Nephron (organoid): ENCODE data around the gene BAIAP2L2.
A peak's percentile ranks its signal among the peaks of the same experiment; 100 is the strongest.

Experiments used
- H3K27ac Mint-ChIP-seq, 3 experiments: 2 replicates each; pipeline ENCODE4 v1.8.0; 2020; ENCODE audit warnings: mixed read lengths in 3 of 3, mild to moderate bottlenecking in 2 of 3, moderate library complexity in 1 of 3
- H3K27me3 Mint-ChIP-seq: 2 replicates; pipeline ENCODE4 v1.8.0; 2021; ENCODE audit warnings: low read depth, mild to moderate bottlenecking, moderate library complexity, mixed read lengths
- H3K36me3 Mint-ChIP-seq: 2 replicates; pipeline ENCODE4 v1.8.0; 2020; ENCODE audit warnings: low read depth, mixed read lengths
- H3K4me1 Mint-ChIP-seq: 2 replicates; pipeline ENCODE4 v1.8.0; 2020; ENCODE audit warnings: mixed read lengths
- H3K4me3 Mint-ChIP-seq, 3 experiments: 2 replicates each; pipeline ENCODE4 v1.8.0; 2020; ENCODE audit warnings: mild to moderate bottlenecking in 3 of 3, mixed read lengths in 3 of 3, moderate library complexity in 2 of 3
- H3K9me3 Mint-ChIP-seq: 2 replicates; pipeline ENCODE4 v1.8.0; 2020; ENCODE audit warnings: mixed read lengths
- TF ChIP-seq, protein P1 (sequence below), 3 experiments: fragments of 200-600 bp; sonication (generic); IDR thresholded peaks; one replicate each; pipeline ENCODE4 v1.5.0; 2021; ENCODE audit warnings: antibody characterized with exemption in 3 of 3; ENCODE audit not compliant: unreplicated experiment in 3 of 3

BAIAP2L2 gene

DNA sequence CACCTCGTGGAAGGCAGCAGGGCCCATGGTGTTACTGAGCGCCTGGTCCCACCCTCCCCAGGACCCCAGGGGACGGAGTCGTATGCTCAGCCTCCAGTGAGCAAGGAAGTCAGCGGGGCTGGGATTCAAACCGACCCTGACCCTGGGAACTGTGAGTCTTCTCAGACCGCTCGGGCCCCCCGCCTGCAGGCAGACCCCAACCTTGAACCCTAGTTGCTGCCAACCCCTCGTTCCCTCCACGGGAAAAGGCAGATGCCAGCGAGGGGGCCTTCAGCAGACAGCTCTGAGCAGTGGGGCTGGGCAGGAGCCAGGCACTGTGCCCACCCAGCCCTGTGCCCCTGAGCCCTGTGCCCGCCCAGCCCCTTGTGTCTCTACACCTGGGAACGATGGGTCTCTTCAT lies 32.9 kb downstream of the BAIAP2L2 start:
- peaks cover 8% of the 10 kb centered on the region for H3K27me3 Mint-ChIP-seq
- no peak overlapping the region for H3K4me3 Mint-ChIP-seq
- H3K9me3 Mint-ChIP-seq, result no peaks in the 10 kb centered on the region
- TF ChIP-seq, protein P1, sequence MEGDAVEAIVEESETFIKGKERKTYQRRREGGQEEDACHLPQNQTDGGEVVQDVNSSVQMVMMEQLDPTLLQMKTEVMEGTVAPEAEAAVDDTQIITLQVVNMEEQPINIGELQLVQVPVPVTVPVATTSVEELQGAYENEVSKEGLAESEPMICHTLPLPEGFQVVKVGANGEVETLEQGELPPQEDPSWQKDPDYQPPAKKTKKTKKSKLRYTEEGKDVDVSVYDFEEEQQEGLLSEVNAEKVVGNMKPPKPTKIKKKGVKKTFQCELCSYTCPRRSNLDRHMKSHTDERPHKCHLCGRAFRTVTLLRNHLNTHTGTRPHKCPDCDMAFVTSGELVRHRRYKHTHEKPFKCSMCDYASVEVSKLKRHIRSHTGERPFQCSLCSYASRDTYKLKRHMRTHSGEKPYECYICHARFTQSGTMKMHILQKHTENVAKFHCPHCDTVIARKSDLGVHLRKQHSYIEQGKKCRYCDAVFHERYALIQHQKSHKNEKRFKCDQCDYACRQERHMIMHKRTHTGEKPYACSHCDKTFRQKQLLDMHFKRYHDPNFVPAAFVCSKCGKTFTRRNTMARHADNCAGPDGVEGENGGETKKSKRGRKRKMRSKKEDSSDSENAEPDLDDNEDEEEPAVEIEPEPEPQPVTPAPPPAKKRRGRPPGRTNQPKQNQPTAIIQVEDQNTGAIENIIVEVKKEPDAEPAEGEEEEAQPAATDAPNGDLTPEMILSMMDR (IDR thresholded peaks at IDR 0.05; ENCODE audit: unreplicated experiment in 3 of 3), result no peak
- peaks cover 4% of the 10 kb centered on the region for H3K36me3 Mint-ChIP-seq
- no peak overlapping the region for H3K27ac Mint-ChIP-seq
- no peaks in the 10 kb centered on the region for H3K4me1 Mint-ChIP-seq

DNA sequence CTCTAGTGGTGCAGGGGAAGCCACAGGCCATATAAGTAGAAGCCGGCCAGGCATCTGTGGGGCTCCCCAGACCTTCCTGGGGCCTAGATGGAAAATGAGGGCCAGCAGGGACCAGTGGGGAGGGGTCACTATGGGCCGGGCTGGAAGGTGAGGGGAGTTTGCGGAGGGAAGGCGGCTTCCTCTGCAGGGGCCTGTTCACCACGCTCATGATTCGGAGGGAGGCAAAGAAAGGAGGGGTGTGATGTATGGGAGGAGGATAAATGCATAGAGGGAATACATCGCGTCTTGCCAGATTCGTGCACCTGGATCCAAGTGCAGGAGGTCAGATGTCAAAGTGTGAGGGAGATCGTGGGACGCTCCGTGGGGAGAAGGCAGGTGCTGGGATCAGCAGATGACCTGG lies 33.4 kb downstream of the BAIAP2L2 start:
- peaks cover 8% of the 10 kb centered on the region for H3K36me3 Mint-ChIP-seq
- no peaks in the 10 kb centered on the region for H3K9me3 Mint-ChIP-seq
- no peak overlapping the region for H3K4me3 Mint-ChIP-seq
- TF ChIP-seq, protein P1 (IDR thresholded peaks at IDR 0.05; ENCODE audit: unreplicated experiment in 3 of 3), result no peak
- H3K27me3 Mint-ChIP-seq, result peaks cover 8% of the 10 kb centered on the region
- no peak overlapping the region for H3K27ac Mint-ChIP-seq
- H3K4me1 Mint-ChIP-seq, result no peaks in the 10 kb centered on the region

DNA sequence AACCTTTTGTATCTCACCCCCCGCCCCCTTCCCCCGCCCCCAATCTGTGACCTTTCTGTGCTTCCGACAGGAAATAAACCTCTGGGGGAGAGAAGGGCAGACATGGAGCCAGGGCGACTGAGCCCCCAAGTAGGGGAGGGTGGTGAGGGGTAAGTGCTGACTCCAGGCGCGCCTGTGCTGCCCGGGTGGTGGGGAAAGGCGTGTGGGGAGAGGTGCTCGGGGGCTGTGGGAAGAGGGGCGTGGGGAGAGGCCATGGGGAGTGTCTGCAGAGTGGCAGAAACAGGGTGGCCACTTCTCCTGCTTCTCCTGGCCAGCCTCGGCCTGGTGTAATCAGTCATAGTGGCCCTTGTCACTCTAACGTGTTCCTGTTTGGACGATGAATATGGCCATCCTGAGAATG lies 34.5 kb downstream of the BAIAP2L2 start:
- Mint-ChIP-seq H3K27ac (no peak overlapping the region), H3K4me1 (no peaks in the 10 kb centered on the region), H3K27me3 (peaks cover 4% of the 10 kb centered on the region), H3K4me3 (no peak overlapping the region), H3K36me3 (peaks cover 8% of the 10 kb centered on the region), H3K9me3 (no peaks in the 10 kb centered on the region)
- TF ChIP-seq, protein P1 (IDR thresholded peaks at IDR 0.05; ENCODE audit: unreplicated experiment in 3 of 3), result no peak

DNA sequence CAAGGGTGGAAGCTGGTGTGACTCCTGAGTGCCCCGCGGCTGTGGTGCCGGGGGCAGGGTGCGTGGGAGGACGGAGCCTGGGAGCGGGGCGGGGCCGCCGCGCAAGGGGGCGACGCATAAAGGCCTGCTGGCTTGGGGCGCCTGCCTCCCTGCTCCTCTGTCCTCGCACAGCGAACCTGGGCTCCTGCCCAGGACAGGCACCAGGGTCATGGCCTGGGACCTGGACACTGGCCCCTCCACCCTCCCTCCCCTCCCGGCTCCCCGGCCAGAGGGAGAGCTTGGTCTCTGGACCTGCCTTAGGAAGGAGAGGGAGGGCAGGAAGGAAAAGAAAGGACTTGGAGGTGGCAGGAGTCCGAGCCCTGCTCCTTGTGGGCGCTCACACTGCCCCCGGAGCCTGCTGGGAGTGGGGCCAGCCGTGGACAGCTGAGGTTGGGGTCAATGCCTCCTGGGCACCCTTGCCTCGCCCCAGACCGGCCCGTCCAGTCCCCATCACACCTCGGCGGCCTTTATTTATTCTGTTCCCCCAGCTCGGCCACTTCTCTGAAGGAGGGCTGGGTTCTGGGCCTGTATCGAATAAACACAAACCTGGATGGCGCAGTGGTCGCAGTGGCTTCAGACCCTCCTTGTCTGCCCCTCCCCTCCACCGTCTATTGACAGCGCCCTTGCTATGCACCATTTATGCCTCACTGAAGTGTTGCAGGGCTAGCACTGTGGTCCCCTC lies 35.2 kb downstream of the BAIAP2L2 start:
- Mint-ChIP-seq H3K4me1 (peaks cover 6% of the 10 kb centered on the region), H3K27ac (no peak overlapping the region), H3K36me3 (peaks cover 8% of the 10 kb centered on the region), H3K27me3 (peaks cover 4% of the 10 kb centered on the region), H3K4me3 (no peak overlapping the region), H3K9me3 (no peaks in the 10 kb centered on the region)
- TF ChIP-seq, protein P1 (IDR thresholded peaks at IDR 0.05; ENCODE audit: unreplicated experiment in 3 of 3), result no peak

DNA sequence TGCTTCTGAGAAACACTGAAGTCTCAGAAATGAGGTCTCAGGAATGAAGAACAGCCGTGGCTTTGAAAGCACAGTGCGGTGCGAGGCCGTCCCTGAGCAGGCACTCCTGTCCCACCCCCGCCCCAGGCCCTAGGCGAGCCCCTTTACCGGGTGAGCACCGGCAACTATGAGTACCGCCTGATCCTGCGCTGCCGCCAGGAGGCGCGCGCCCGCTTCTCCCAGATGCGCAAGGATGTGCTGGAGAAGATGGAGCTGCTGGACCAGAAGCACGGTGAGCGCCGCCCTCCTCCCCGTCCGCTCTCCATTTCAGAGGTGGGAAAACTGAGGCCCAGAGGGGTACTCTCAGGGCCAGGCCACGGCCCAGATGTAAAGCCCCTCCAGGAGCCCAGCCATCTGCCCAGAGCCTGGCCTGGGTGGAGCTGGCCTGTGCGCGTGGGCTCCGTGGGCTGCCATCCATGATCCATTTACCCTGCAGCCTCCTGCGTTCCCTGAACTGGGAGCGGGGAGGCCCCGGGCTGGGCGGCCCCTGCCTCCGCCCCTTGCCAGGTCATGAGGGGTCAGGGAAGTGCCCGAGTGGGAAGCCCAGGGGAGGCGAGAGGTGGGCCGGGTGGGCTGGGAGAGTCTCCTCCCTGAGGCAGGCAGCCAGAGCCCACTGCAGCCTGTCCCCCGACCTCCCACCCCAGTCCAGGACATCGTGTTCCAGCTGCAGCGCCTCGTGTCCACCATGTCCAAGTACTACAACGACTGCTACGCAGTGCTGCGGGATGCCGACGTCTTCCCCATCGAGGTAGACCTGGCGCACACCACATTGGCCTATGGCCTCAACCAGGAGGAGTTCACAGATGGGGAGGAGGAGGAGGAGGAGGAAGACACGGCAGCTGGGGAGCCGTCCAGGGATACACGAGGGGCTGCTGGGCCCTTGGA lies 36.0 kb downstream of the BAIAP2L2 start:
- Mint-ChIP-seq H3K9me3 (no peaks in the 10 kb centered on the region), H3K4me1 (peaks cover 14% of the 10 kb centered on the region), H3K4me3 (no peak overlapping the region), H3K27ac (no peak overlapping the region), H3K27me3 (peaks cover under 1% of the 10 kb centered on the region), H3K36me3 (peaks cover 11% of the 10 kb centered on the region)
- TF ChIP-seq, protein P1 (IDR thresholded peaks at IDR 0.05; ENCODE audit: unreplicated experiment in 3 of 3), result peak; percentile 27 to 46 (median 28)
